GM12878 (cell line): ENCODE results near the gene PDZD2. TPM values are rescaled to one million over a fixed set of nuclear protein-coding genes. Genes with fewer than 3 reads are reported as not detected.

Experiments
- ATAC-seq: fragments of 200-7000 bp; cut with Tn5 transposase; 3 replicates; pipeline ENCODE4 v1.9.1; 2020; ENCODE audit warnings: mild to moderate bottlenecking, moderate library complexity
- BruUV-seq: library from RNA; stranded (reverse); fragments of 400-500 nt; replicated peaks from 2 replicates; lab custom pipeline; 2021; lab: Mats Ljungman, UMichigan
- CTCF ChIA-PET: fragments of 300-600 bp; sonication (Branson Sonifier 250); formaldehyde crosslinking; extraction: SDS; loops from one replicate; lab custom pipeline; 2021; ENCODE audit warnings: inconsistent platforms; lab: Yijun Ruan, JAX
- POLR2A ChIA-PET: fragments of 350-600 bp; formaldehyde crosslinking; extraction: SDS; loops from one replicate; lab custom pipeline; 2021; ENCODE audit warnings: inconsistent platforms; lab: Charles Lee
- RAD21 ChIA-PET: fragments of 300-600 bp; sonication (Branson Sonifier 250); formaldehyde crosslinking; loops from one replicate; lab custom pipeline; 2023; ENCODE audit warnings: antibody characterized with exemption; ENCODE audit not compliant: unreplicated experiment; lab: Charles Lee
- SMC1A ChIA-PET: fragments of 300-600 bp; sonication (Branson Sonifier 250); formaldehyde crosslinking; loops from one replicate; lab custom pipeline; 2023; ENCODE audit not compliant: unreplicated experiment, uncharacterized antibody; lab: Charles Lee
- DNase-seq: peaks from one replicate; pipeline ENCODE4 v3.0.0-alpha.2; 2011; ENCODE audit warnings: low read depth, low spot score
- FAIRE-seq: peaks from 3 replicates; lab custom pipeline; 2011; peaks lifted over from hg19 to GRCh38; lab: Jason Lieb, UNC
- H2AFZ ChIP-seq: 2 replicates; pipeline ENCODE4 v1.6.0; 2011; ENCODE audit warnings: low read depth, low read length, control low read depth; ENCODE audit not compliant: control insufficient read depth
- H3K27ac ChIP-seq: 2 replicates; pipeline ENCODE4 v1.5.1; 2011; ENCODE audit warnings: control low read depth; ENCODE audit not compliant: control insufficient read depth, insufficient read depth
- H3K27me3 ChIP-seq, 2 experiments: replicated peaks in 1 of 2; 2 replicates each; pipeline versions ENCODE4 v1.6.0 to v1.6.1; 2011; ENCODE audit warnings: low read length in 1 of 2; ENCODE audit not compliant: control insufficient read depth in 2 of 2, insufficient read depth in 2 of 2
- H3K36me3 ChIP-seq, 2 experiments: 2 replicates each; pipeline ENCODE4 v1.5.1; 2011; ENCODE audit warnings: low read length in 1 of 2; ENCODE audit not compliant: control insufficient read depth in 2 of 2, insufficient read depth in 2 of 2
- H3K4me1 ChIP-seq: 2 replicates; pipeline ENCODE4 v1.6.1; 2011; ENCODE audit warnings: mild to moderate bottlenecking, low read length, moderate library complexity, mixed read lengths; ENCODE audit not compliant: control insufficient read depth, insufficient read depth
- H3K4me2 ChIP-seq: 2 replicates; pipeline ENCODE4 v1.6.0; 2011; ENCODE audit warnings: control low read depth; ENCODE audit not compliant: control insufficient read depth, insufficient read depth
- H3K4me3 ChIP-seq: fragments of 200-600 bp; sonication (generic); 2 replicates; pipeline ENCODE4 v1.5.1; 2016
- H3K79me2 ChIP-seq: 2 replicates; pipeline ENCODE4 v1.6.0; 2011; ENCODE audit warnings: low read length; ENCODE audit not compliant: control insufficient read depth, insufficient read depth
- H3K9ac ChIP-seq: 2 replicates; pipeline ENCODE4 v1.8.0; 2011; ENCODE audit warnings: low read length, control low read depth, mixed read lengths; ENCODE audit not compliant: control insufficient read depth, insufficient read depth
- H3K9me3 ChIP-seq: replicated peaks from 3 replicates; pipeline ENCODE4 v1.5.1; 2011; ENCODE audit warnings: mild to moderate bottlenecking, low read length; ENCODE audit not compliant: control insufficient read depth, insufficient read depth
- H4K20me1 ChIP-seq: 2 replicates; pipeline ENCODE4 v1.6.0; 2011; ENCODE audit not compliant: control insufficient read depth, insufficient read depth
- FOXK2 ChIP-seq: fragments of 450-650 bp; IDR thresholded peaks from 2 replicates; pipeline ENCODE4 v1.6.1; 2017; ENCODE audit warnings: mild to moderate bottlenecking, moderate library complexity
- GATAD2B ChIP-seq: fragments of 450-650 bp; conservative IDR thresholded peaks from 2 replicates; pipeline ENCODE4 v1.6.1; 2017; ENCODE audit warnings: low read depth, mild to moderate bottlenecking, moderate library complexity
- HDAC2 ChIP-seq: fragments of 200-600 bp; sonication (generic); IDR thresholded peaks from 2 replicates; pipeline ENCODE4 v1.6.1; 2017
- MEF2A ChIP-seq: IDR thresholded peaks from 2 replicates; pipeline ENCODE4 v1.6.1; 2011; ENCODE audit warnings: low read depth, mild to moderate bottlenecking, low read length, moderate library complexity; ENCODE audit not compliant: insufficient read depth
- MXI1 ChIP-seq: fragments of 150-350 bp; IDR thresholded peaks from 2 replicates; pipeline ENCODE4 v1.6.1; 2011; ENCODE audit warnings: low read depth, mild to moderate bottlenecking, inconsistent platforms, low read length, improper control_type of control experiment
- YBX1 ChIP-seq: fragments of 450-650 bp; IDR thresholded peaks from 2 replicates; pipeline ENCODE4 v1.6.1; 2016; ENCODE audit warnings: antibody characterized with exemption
- ZNF384 ChIP-seq: IDR thresholded peaks from 2 replicates; pipeline ENCODE4 v1.6.1; 2012; ENCODE audit warnings: low read depth, mild to moderate bottlenecking, low read length, improper control_type of control experiment, borderline replicate concordance
- WGBS: methylation state at CpG from one replicate; pipeline ENCODE4 v1.1.6; 2016; ENCODE audit warnings: low lambda C conversion rate; ENCODE audit not compliant: insufficient replicate concordance, insufficient coverage; ENCODE audit errors: missing lambda C conversion rate; 5-methylcytosine and 5-hydroxymethylcytosine counted together
- in situ Hi-C: fragments of 300-500 bp; cut with MboI; formaldehyde crosslinking; loops from 9 replicates; pipeline ENCODE4 v1.14.3; 2018; ENCODE audit warnings: mixed read lengths
- intact Hi-C: fragments of 100-400 bp; cut with micrococcal nuclease; formaldehyde crosslinking; loops from one replicate; pipeline ENCODE4 v1.14.2; 2022; ENCODE audit not compliant: unreplicated experiment
- polyA plus RNA-seq, 11 experiments: library from polyadenylated mRNA; depleted of rRNA in 4 of 11; unstranded in 6 of 11; stranded (reverse) in 5 of 11; fragments of >200 nt; fragmentation: Nextera tagmentation in 4 of 11; fragmentation: Illumina TruSeq in 1 of 11; extraction: Ambion mirVana in 4 of 11; extraction: Trizol in 1 of 11; gene quantifications; 1 replicate in 1 of 11; 2 replicates in 10 of 11; pipeline versions ENCODE4 v1.2.1 to v1.2.3, GENCODE V29; 2011 to 2016; ENCODE audit warnings: inconsistent platforms in 2 of 11, missing spikeins in 2 of 11, low read depth in 1 of 11
- total RNA-seq, 4 experiments: library from RNA; depleted of rRNA in 3 of 4; stranded (reverse); fragments of >200 nt in 3 of 4; fragmentation: Illumina TruSeq in 1 of 4; extraction: Trizol in 1 of 4; gene quantifications; 2 replicates each; pipeline versions ENCODE4 v1.2.1 to v1.2.3, GENCODE V29; 2013 to 2021
- TF ChIP-seq, protein P1 (sequence below): fragments of 450-650 bp; conservative IDR thresholded peaks from 2 replicates; pipeline ENCODE4 v1.6.1; 2017; ENCODE audit warnings: mild to moderate bottlenecking, moderate library complexity
- TF ChIP-seq, protein P2 (sequence below): IDR thresholded peaks from 2 replicates; pipeline ENCODE4 v1.6.1; 2011; ENCODE audit warnings: mild to moderate bottlenecking, low read depth, low read length, moderate library complexity; ENCODE audit not compliant: insufficient replicate concordance

Gene PDZD2
- total and polyA plus RNA-seq, 10 of the 15 experiments (the other 5 are each of a cell fraction or from before 2014, with no cell fraction given), result 0.01 to 0.58 (median 0.29) TPM; not detected in 3

DNA sequence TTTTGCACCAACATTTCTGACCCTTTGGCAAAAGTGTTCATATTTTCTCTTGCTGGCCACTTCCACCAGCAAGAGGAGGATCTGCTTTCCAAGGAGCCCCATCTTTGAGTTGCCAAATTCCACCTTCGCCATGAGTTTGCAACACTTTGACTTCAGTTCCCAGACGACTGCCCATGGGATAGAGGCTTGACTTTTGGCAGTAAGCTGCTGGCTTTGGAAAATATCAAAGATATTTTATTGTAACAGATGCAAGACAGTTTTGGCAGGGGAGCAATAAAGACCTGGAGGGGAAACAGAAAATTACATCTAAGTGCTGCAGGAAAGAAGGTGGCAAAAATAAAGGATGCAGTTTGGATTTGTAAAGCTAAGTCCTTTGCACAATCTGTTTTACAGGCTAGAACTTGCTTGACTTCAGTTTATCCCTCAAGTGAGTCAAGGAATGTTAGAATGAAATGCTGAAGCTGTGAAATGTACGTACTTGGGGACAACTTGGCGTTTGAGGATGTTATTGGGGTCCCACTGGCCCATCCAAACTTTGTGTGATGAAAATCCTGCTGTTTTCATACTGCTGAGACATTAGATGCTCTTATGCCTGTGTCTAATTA, 302.3 kb downstream of the PDZD2 start:
- RAD21 ChIA-PET, result no interaction called here
- Histone ChIP-seq H4K20me1 (no peaks in the 10 kb centered on the region), H3K9ac (no peak overlapping the region), H2AFZ (no peak overlapping the region), H3K4me3 (no peak overlapping the region), H3K79me2 (no peaks in the 10 kb centered on the region), H3K9me3 (no peaks in the 10 kb centered on the region), H3K36me3 (no peaks in the 10 kb centered on the region), H3K27ac (no peak overlapping the region), H3K4me1 (no peaks in the 10 kb centered on the region), H3K27me3 (peaks cover 0 to 2% of the 10 kb centered on the region in 2 experiments; a peak in 1 of 4 replicates), H3K4me2 (no peak overlapping the region)
- POLR2A ChIA-PET, result interaction anchor here (0.6 kb wide), 1 partner anchor 475 kb away, joined by 3 read pairs; no protein-coding TSS in a partner anchor
- intact Hi-C loops (no loop called here), in situ Hi-C loops (no loop called here)
- FAIRE-seq (no peak), DNase-seq (no peak), ATAC-seq (no peak)
- CTCF ChIA-PET, result no interaction called here
- SMC1A ChIA-PET, result no interaction called here
- TF ChIP-seq YBX1 (no peak), HDAC2 (no peak), GATAD2B (no peak), MEF2A (no peak), FOXK2 (no peak), ZNF384 (no peak), MXI1 (no peak)
- TF ChIP-seq, protein P1, sequence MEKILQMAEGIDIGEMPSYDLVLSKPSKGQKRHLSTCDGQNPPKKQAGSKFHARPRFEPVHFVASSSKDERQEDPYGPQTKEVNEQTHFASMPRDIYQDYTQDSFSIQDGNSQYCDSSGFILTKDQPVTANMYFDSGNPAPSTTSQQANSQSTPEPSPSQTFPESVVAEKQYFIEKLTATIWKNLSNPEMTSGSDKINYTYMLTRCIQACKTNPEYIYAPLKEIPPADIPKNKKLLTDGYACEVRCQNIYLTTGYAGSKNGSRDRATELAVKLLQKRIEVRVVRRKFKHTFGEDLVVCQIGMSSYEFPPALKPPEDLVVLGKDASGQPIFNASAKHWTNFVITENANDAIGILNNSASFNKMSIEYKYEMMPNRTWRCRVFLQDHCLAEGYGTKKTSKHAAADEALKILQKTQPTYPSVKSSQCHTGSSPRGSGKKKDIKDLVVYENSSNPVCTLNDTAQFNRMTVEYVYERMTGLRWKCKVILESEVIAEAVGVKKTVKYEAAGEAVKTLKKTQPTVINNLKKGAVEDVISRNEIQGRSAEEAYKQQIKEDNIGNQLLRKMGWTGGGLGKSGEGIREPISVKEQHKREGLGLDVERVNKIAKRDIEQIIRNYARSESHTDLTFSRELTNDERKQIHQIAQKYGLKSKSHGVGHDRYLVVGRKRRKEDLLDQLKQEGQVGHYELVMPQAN, result no peak
- TF ChIP-seq, protein P2, sequence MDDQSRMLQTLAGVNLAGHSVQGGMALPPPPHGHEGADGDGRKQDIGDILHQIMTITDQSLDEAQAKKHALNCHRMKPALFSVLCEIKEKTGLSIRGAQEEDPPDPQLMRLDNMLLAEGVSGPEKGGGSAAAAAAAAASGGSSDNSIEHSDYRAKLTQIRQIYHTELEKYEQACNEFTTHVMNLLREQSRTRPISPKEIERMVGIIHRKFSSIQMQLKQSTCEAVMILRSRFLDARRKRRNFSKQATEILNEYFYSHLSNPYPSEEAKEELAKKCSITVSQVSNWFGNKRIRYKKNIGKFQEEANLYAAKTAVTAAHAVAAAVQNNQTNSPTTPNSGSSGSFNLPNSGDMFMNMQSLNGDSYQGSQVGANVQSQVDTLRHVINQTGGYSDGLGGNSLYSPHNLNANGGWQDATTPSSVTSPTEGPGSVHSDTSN, result no peak
- no TSS peak for BruUV-seq
- 11% methylated on average over 4 of the region's 4 CpGs for WGBS
